GM12878 (cell line): ENCODE data around the gene DMRTA2. TPM values are rescaled to one million over a fixed set of nuclear protein-coding genes. Genes with fewer than 3 reads are reported as not detected.

Experiments
- ATAC-seq: fragments of 200-7000 bp; cut with Tn5 transposase; 3 replicates; pipeline ENCODE4 v1.9.1; 2020; ENCODE audit warnings: mild to moderate bottlenecking, moderate library complexity
- Bru-seq: library from RNA; stranded (reverse); fragments of 400-500 nt; gene quantifications from one replicate; lab custom pipeline; 2021; lab: Mats Ljungman, UMichigan
- BruChase-seq, 2 experiments: library from RNA; stranded (reverse); fragments of 400-500 nt; gene quantifications; one replicate each; lab custom pipeline; 2021; lab: Mats Ljungman, UMichigan
- BruUV-seq: library from RNA; stranded (reverse); fragments of 400-500 nt; replicated peaks from 2 replicates; lab custom pipeline; 2021; lab: Mats Ljungman, UMichigan
- CTCF ChIA-PET: fragments of 300-600 bp; sonication (Branson Sonifier 250); formaldehyde crosslinking; extraction: SDS; loops from one replicate; lab custom pipeline; 2021; ENCODE audit warnings: inconsistent platforms; lab: Yijun Ruan, JAX
- POLR2A ChIA-PET: fragments of 350-600 bp; formaldehyde crosslinking; extraction: SDS; loops from one replicate; lab custom pipeline; 2021; ENCODE audit warnings: inconsistent platforms; lab: Charles Lee
- RAD21 ChIA-PET: fragments of 300-600 bp; sonication (Branson Sonifier 250); formaldehyde crosslinking; loops from one replicate; lab custom pipeline; 2023; ENCODE audit warnings: antibody characterized with exemption; ENCODE audit not compliant: unreplicated experiment; lab: Charles Lee
- SMC1A ChIA-PET: fragments of 300-600 bp; sonication (Branson Sonifier 250); formaldehyde crosslinking; loops from one replicate; lab custom pipeline; 2023; ENCODE audit not compliant: unreplicated experiment, uncharacterized antibody; lab: Charles Lee
- DNase-seq: peaks from one replicate; pipeline ENCODE4 v3.0.0-alpha.2; 2011; ENCODE audit warnings: low read depth, low spot score
- FAIRE-seq: peaks from 3 replicates; lab custom pipeline; 2011; peaks lifted over from hg19 to GRCh38; lab: Jason Lieb, UNC
- H2AFZ ChIP-seq: 2 replicates; pipeline ENCODE4 v1.6.0; 2011; ENCODE audit warnings: low read depth, low read length, control low read depth; ENCODE audit not compliant: control insufficient read depth
- H3K27ac ChIP-seq: 2 replicates; pipeline ENCODE4 v1.5.1; 2011; ENCODE audit warnings: control low read depth; ENCODE audit not compliant: control insufficient read depth, insufficient read depth
- H3K27me3 ChIP-seq, 2 experiments: replicated peaks in 1 of 2; 2 replicates each; pipeline versions ENCODE4 v1.6.0 to v1.6.1; 2011; ENCODE audit warnings: low read length in 1 of 2; ENCODE audit not compliant: control insufficient read depth in 2 of 2, insufficient read depth in 2 of 2
- H3K36me3 ChIP-seq, 2 experiments: 2 replicates each; pipeline ENCODE4 v1.5.1; 2011; ENCODE audit warnings: low read length in 1 of 2; ENCODE audit not compliant: control insufficient read depth in 2 of 2, insufficient read depth in 2 of 2
- H3K4me1 ChIP-seq: 2 replicates; pipeline ENCODE4 v1.6.1; 2011; ENCODE audit warnings: mild to moderate bottlenecking, low read length, moderate library complexity, mixed read lengths; ENCODE audit not compliant: control insufficient read depth, insufficient read depth
- H3K4me2 ChIP-seq: 2 replicates; pipeline ENCODE4 v1.6.0; 2011; ENCODE audit warnings: control low read depth; ENCODE audit not compliant: control insufficient read depth, insufficient read depth
- H3K4me3 ChIP-seq: fragments of 200-600 bp; sonication (generic); 2 replicates; pipeline ENCODE4 v1.5.1; 2016
- H3K79me2 ChIP-seq: 2 replicates; pipeline ENCODE4 v1.6.0; 2011; ENCODE audit warnings: low read length; ENCODE audit not compliant: control insufficient read depth, insufficient read depth
- H3K9ac ChIP-seq: 2 replicates; pipeline ENCODE4 v1.8.0; 2011; ENCODE audit warnings: low read length, control low read depth, mixed read lengths; ENCODE audit not compliant: control insufficient read depth, insufficient read depth
- H3K9me3 ChIP-seq: replicated peaks from 3 replicates; pipeline ENCODE4 v1.5.1; 2011; ENCODE audit warnings: mild to moderate bottlenecking, low read length; ENCODE audit not compliant: control insufficient read depth, insufficient read depth
- H4K20me1 ChIP-seq: 2 replicates; pipeline ENCODE4 v1.6.0; 2011; ENCODE audit not compliant: control insufficient read depth, insufficient read depth
- BHLHE40 ChIP-seq, 2 experiments: fragments of 450-650 bp in 1 of 2; IDR thresholded peaks; 2 replicates each; pipeline ENCODE4 v1.6.1; 2011 to 2017; ENCODE audit warnings: low read depth in 2 of 2, borderline replicate concordance in 1 of 2, improper control_type of control experiment in 1 of 2, low read length in 1 of 2, mild to moderate bottlenecking in 1 of 2
- ELK1 ChIP-seq: IDR thresholded peaks from 2 replicates; pipeline ENCODE4 v1.6.1; 2012; ENCODE audit warnings: low read depth, low read length, improper control_type of control experiment
- EP300 ChIP-seq, 2 experiments: fragments of 150-350 bp in 1 of 2; IDR thresholded peaks; 2 replicates each; pipeline ENCODE4 v1.6.1; 2011 to 2012; ENCODE audit warnings: low read depth in 2 of 2, low read length in 2 of 2, borderline replicate concordance in 1 of 2, improper control_type of control experiment in 1 of 2, inconsistent platforms in 1 of 2; ENCODE audit not compliant: control insufficient read depth in 1 of 2
- IRF5 ChIP-seq: fragments of 450-650 bp; IDR thresholded peaks from 2 replicates; pipeline ENCODE4 v1.6.1; 2017; ENCODE audit warnings: borderline replicate concordance
- SP1 ChIP-seq: IDR thresholded peaks from one replicate; pipeline ENCODE4 v1.6.1; 2011; ENCODE audit warnings: low read depth, low read length
- SPI1 ChIP-seq: IDR thresholded peaks from 2 replicates; pipeline ENCODE4 v1.6.1; 2011; ENCODE audit warnings: low read depth, mild to moderate bottlenecking, low read length, moderate library complexity, borderline replicate concordance; ENCODE audit not compliant: insufficient read depth
- WGBS: methylation state at CpG from one replicate; pipeline ENCODE4 v1.1.6; 2016; ENCODE audit warnings: low lambda C conversion rate; ENCODE audit not compliant: insufficient replicate concordance, insufficient coverage; ENCODE audit errors: missing lambda C conversion rate; 5-methylcytosine and 5-hydroxymethylcytosine counted together
- in situ Hi-C: fragments of 300-500 bp; cut with MboI; formaldehyde crosslinking; loops from 9 replicates; pipeline ENCODE4 v1.14.3; 2018; ENCODE audit warnings: mixed read lengths
- intact Hi-C: fragments of 100-400 bp; cut with micrococcal nuclease; formaldehyde crosslinking; loops from one replicate; pipeline ENCODE4 v1.14.2; 2022; ENCODE audit not compliant: unreplicated experiment
- long read RNA-seq, 2 experiments: library from polyadenylated mRNA; unstranded; transcript quantifications; one replicate each; pipeline ENCODE4 v2.0.0, GENCODE V29; 2019 to 2020
- polyA minus RNA-seq, 3 experiments: library from RNA; depleted of rRNA, polyadenylated mRNA; stranded (reverse); fragments of >200 nt; gene quantifications; 2 replicates each; pipeline ENCODE4 v1.2.3, GENCODE V29; 2011
- polyA plus RNA-seq, 11 experiments: library from polyadenylated mRNA; depleted of rRNA in 4 of 11; unstranded in 6 of 11; stranded (reverse) in 5 of 11; fragments of >200 nt; fragmentation: Nextera tagmentation in 4 of 11; fragmentation: Illumina TruSeq in 1 of 11; extraction: Ambion mirVana in 4 of 11; extraction: Trizol in 1 of 11; gene quantifications; 1 replicate in 1 of 11; 2 replicates in 10 of 11; pipeline versions ENCODE4 v1.2.1 to v1.2.3, GENCODE V29; 2011 to 2016; ENCODE audit warnings: inconsistent platforms in 2 of 11, missing spikeins in 2 of 11, low read depth in 1 of 11
- total RNA-seq, 4 experiments: library from RNA; depleted of rRNA in 3 of 4; stranded (reverse); fragments of >200 nt in 3 of 4; fragmentation: Illumina TruSeq in 1 of 4; extraction: Trizol in 1 of 4; gene quantifications; 2 replicates each; pipeline versions ENCODE4 v1.2.1 to v1.2.3, GENCODE V29; 2013 to 2021
- TF ChIP-seq, protein P1 (sequence below): fragments of 450-650 bp; IDR thresholded peaks from 2 replicates; pipeline ENCODE4 v1.6.1; 2016; ENCODE audit warnings: mild to moderate bottlenecking, moderate library complexity, borderline replicate concordance

DMRTA2 gene
- total RNA-seq (2013; cell fraction: nucleolus; rRNA removed): not detected in 2 replicates
- not detected in 2 replicates for total RNA-seq (2014; rRNA removed)
- not detected in 2 replicates for total RNA-seq (2014; rRNA removed; fragmentation: Illumina TruSeq; extraction: Trizol)
- total RNA-seq (2021): not detected in 2 replicates
- polyA plus RNA-seq (2011; ENCODE audit: low read depth): not detected
- not detected in 2 replicates for polyA plus RNA-seq (2011; rRNA removed)
- polyA plus RNA-seq (2011; cell fraction: cytosol; rRNA removed): not detected in 2 replicates
- not detected in 2 replicates for polyA plus RNA-seq (2011; cell fraction: nucleus; rRNA removed)
- not detected in 2 replicates for polyA plus RNA-seq (2012)
- polyA plus RNA-seq (2014; fragmentation: Illumina TruSeq; extraction: Trizol): not detected in 2 replicates
- not detected for polyA plus RNA-seq (2014; fragmentation: Nextera tagmentation; extraction: Ambion mirVana)
- not detected in 2 replicates for polyA plus RNA-seq (2014; rRNA removed)
- polyA plus RNA-seq (2016; fragmentation: Nextera tagmentation; extraction: Ambion mirVana): not detected
- not detected in 2 replicates for polyA minus RNA-seq (2011; rRNA and poly(A)+ RNA removed)
- polyA minus RNA-seq (2011; cell fraction: cytosol; rRNA and poly(A)+ RNA removed): not detected in 2 replicates
- polyA minus RNA-seq (2011; cell fraction: nucleus; rRNA and poly(A)+ RNA removed): not detected in 2 replicates
- percentile 11 among the genes with signal in this experiment for Bru-seq, nascent RNA
- BruChase-seq, experiment 1, labeled RNA remaining after a 6-hour chase: percentile 12 among the genes with signal in this experiment
- percentile 16 among the genes with signal in this experiment for BruChase-seq, experiment 2, labeled RNA remaining after a 2-hour chase
- long read RNA-seq, experiment 1: 0 reads
- long read RNA-seq, experiment 2: 0 reads

DNA sequence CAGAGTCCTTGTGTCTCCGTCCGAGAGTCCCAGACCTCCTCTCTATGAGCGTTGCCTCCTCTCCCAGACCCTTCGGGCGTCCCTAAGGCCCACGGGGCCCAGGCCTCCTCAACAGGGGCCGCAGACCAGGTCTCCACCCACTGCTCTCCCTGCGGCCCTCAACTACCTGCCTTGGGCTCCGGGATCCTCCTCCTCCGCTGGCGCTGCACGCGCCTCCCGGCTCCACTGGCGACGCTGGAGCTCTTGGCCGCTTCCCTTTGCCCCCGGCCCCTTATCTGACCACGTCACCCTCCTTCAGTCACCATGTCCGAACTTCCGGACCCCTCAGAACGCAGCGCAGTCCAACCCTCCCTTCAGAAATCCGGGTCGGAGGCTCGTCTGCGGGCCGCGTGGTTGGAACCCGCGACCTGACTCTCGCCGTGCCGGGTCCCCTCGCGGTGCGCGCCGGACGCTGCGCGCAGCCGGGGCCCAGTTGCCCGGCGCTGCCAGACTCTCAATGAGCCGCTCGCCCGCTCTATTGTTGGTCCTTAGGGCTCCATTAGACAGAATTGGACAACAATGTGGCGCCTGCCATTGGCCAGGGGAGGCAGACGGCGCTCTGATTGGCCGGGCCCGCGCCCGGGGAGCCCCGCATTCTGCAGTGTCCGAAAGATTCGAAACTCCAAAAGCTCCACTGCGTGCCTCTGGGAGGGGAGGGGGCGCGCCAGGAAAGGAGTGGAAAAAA lies at the start of gene DMRTA2:
DMRTA2 (minus strand) TSS at position 498 of the 724 bp plus-strand sequence. CDS start 1,907 bp downstream, outside the sequence.
- H3K4me3 ChIP-seq: peak within 1 kb of the TSS; percentile 67
- ChIA-PET CTCF (no interaction called here), SMC1A (no interaction called here), POLR2A (no interaction called here), RAD21 (no interaction called here)
- H3K79me2 ChIP-seq: no peaks in the 10 kb centered on the region
- no peak within 1 kb of the TSS for H3K27ac ChIP-seq
- H3K27me3 ChIP-seq: peaks cover 29 to 49% of the 10 kb centered on the region in 2 experiments
- H2AFZ ChIP-seq: peak within 1 kb of the TSS; percentile 16; the same call in 1 of the 2 replicates
- H3K4me1 ChIP-seq: no peaks in the 10 kb centered on the region
- H3K9ac ChIP-seq: no peak within 1 kb of the TSS
- ATAC-seq: no peak
- DNase-seq: no peak
- no TSS peak for BruUV-seq
- intact Hi-C loops: no loop called here
- no peaks in the 10 kb centered on the region for H3K36me3 ChIP-seq
- FAIRE-seq: no peak
- H3K4me2 ChIP-seq: peak within 1 kb of the TSS; percentile 76
- in situ Hi-C loops: no loop called here
- 59% methylated on average over 53 of the region's 61 CpGs for WGBS
- no peak for TF ChIP-seq SPI1
- TF ChIP-seq BHLHE40 (IDR thresholded peaks at IDR 0.05; ENCODE audit: borderline replicate concordance in 1 of 2, low read depth in 2 of 2, low read length in 1 of 2): no peak
- no peak for TF ChIP-seq ELK1
- TF ChIP-seq, protein P1, sequence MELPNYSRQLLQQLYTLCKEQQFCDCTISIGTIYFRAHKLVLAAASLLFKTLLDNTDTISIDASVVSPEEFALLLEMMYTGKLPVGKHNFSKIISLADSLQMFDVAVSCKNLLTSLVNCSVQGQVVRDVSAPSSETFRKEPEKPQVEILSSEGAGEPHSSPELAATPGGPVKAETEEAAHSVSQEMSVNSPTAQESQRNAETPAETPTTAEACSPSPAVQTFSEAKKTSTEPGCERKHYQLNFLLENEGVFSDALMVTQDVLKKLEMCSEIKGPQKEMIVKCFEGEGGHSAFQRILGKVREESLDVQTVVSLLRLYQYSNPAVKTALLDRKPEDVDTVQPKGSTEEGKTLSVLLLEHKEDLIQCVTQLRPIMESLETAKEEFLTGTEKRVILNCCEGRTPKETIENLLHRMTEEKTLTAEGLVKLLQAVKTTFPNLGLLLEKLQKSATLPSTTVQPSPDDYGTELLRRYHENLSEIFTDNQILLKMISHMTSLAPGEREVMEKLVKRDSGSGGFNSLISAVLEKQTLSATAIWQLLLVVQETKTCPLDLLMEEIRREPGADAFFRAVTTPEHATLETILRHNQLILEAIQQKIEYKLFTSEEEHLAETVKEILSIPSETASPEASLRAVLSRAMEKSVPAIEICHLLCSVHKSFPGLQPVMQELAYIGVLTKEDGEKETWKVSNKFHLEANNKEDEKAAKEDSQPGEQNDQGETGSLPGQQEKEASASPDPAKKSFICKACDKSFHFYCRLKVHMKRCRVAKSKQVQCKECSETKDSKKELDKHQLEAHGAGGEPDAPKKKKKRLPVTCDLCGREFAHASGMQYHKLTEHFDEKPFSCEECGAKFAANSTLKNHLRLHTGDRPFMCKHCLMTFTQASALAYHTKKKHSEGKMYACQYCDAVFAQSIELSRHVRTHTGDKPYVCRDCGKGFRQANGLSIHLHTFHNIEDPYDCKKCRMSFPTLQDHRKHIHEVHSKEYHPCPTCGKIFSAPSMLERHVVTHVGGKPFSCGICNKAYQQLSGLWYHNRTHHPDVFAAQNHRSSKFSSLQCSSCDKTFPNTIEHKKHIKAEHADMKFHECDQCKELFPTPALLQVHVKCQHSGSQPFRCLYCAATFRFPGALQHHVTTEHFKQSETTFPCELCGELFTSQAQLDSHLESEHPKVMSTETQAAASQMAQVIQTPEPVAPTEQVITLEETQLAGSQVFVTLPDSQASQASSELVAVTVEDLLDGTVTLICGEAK: no peak
- TF ChIP-seq SP1: no peak
- TF ChIP-seq IRF5: no peak
- TF ChIP-seq EP300 (IDR thresholded peaks at IDR 0.05; ENCODE audit: borderline replicate concordance in 1 of 2, control insufficient read depth in 1 of 2, low read depth in 2 of 2, low read length in 2 of 2): no peak
- no peaks in the 10 kb centered on the region; the same call in 1 of the 3 replicates for H3K9me3 ChIP-seq
- H4K20me1 ChIP-seq: no peaks in the 10 kb centered on the region
